Measurements from ENCODE around the gene TMEM231. TPM values are rescaled to one million over a fixed set of nuclear protein-coding genes. Genes with fewer than 3 reads are reported as not detected.
"Not testable (repeated sequence)": the region's sequence is repeated elsewhere in the genome, so short reads cannot be mapped to it uniquely, and the experiment has no call there.

Gene TMEM231
- total RNA-seq, 2 donors from 2014 or later, result 5.3 to 7.5 TPM

- no peaks in the 10 kb centered on the region for H3K9me3 ChIP-seq (ENCODE audit: control insufficient read depth, low read length, poor library complexity, severe bottlenecking)
- DNase-seq, result no peak
- ATAC-seq, result no peak
- Mint-ChIP-seq H3K27ac (no peak overlapping the region), H3K27me3 (peaks cover 5% of the 10 kb centered on the region), H3K36me3 (ENCODE audit: low read depth) (no peaks in the 10 kb centered on the region), H3K4me3 (no peak overlapping the region), H3K4me1 (no peaks in the 10 kb centered on the region)
Observed at GRCh38 chr16:75535211-75535843, 20.7 kb downstream of the TMEM231 start.

- ATAC-seq (no peak), DNase-seq (no peak)
- no peaks in the 10 kb centered on the region for H3K9me3 ChIP-seq (ENCODE audit: control insufficient read depth, low read length, poor library complexity, severe bottlenecking)
- no peaks in the 10 kb centered on the region for H3K36me3 Mint-ChIP-seq (ENCODE audit: low read depth)
- H3K27ac Mint-ChIP-seq, result no peak overlapping the region
- peaks cover 5% of the 10 kb centered on the region for H3K27me3 Mint-ChIP-seq
- H3K4me3 Mint-ChIP-seq, result no peak overlapping the region
- no peaks in the 10 kb centered on the region for H3K4me1 Mint-ChIP-seq
Observed at GRCh38 chr16:75534560-75535205, 21.4 kb downstream of the TMEM231 start.

GRCh38 chr16:75532791-75533190 lies 23.3 kb downstream of the TMEM231 start:
- H3K9me3 ChIP-seq (ENCODE audit: control insufficient read depth, low read length, poor library complexity, severe bottlenecking), result no peaks in the 10 kb centered on the region
- Mint-ChIP-seq H3K27ac (no peak overlapping the region), H3K27me3 (peaks cover 5% of the 10 kb centered on the region), H3K36me3 (ENCODE audit: low read depth) (no peaks in the 10 kb centered on the region), H3K4me3 (no peak overlapping the region), H3K4me1 (no peaks in the 10 kb centered on the region)
- DNase-seq (no peak), ATAC-seq (no peak)

GRCh38 chr16:75532142-75532765 lies 23.8 kb downstream of the TMEM231 start:
- H3K9me3 ChIP-seq (ENCODE audit: control insufficient read depth, low read length, poor library complexity, severe bottlenecking), result no peaks in the 10 kb centered on the region
- H3K36me3 Mint-ChIP-seq (ENCODE audit: low read depth), result no peaks in the 10 kb centered on the region
- H3K4me3 Mint-ChIP-seq, result no peak overlapping the region
- H3K27ac Mint-ChIP-seq, result no peak overlapping the region
- peaks cover 5% of the 10 kb centered on the region for H3K27me3 Mint-ChIP-seq
- H3K4me1 Mint-ChIP-seq, result no peaks in the 10 kb centered on the region
- ATAC-seq, result no peak
- no peak for DNase-seq

GRCh38 chr16:75529959-75530358 lies 26.1 kb downstream of the TMEM231 start:
- peaks cover 5% of the 10 kb centered on the region for H3K27me3 Mint-ChIP-seq
- ATAC-seq, result no peak

GRCh38 chr16:75529056-75529905 lies 26.8 kb downstream of the TMEM231 start:
- no peak overlapping the region for H3K27ac Mint-ChIP-seq
- no peaks in the 10 kb centered on the region for H3K36me3 Mint-ChIP-seq (ENCODE audit: low read depth)
- no peak for DNase-seq
- no peaks in the 10 kb centered on the region for H3K4me1 Mint-ChIP-seq
- peaks cover 5% of the 10 kb centered on the region for H3K27me3 Mint-ChIP-seq
- no peak overlapping the region for H3K4me3 Mint-ChIP-seq
- ATAC-seq, result no peak
- no peaks in the 10 kb centered on the region for H3K9me3 ChIP-seq (ENCODE audit: control insufficient read depth, low read length, poor library complexity, severe bottlenecking)

More at GRCh38 chr16:75529959-75530358, 26.1 kb downstream of the TMEM231 start:
- H3K4me3 Mint-ChIP-seq, result no peak overlapping the region
- no peak overlapping the region for H3K27ac Mint-ChIP-seq
- no peaks in the 10 kb centered on the region for H3K9me3 ChIP-seq (ENCODE audit: control insufficient read depth, low read length, poor library complexity, severe bottlenecking)
- no peak for DNase-seq
- H3K4me1 Mint-ChIP-seq, result no peaks in the 10 kb centered on the region
- H3K36me3 Mint-ChIP-seq (ENCODE audit: low read depth), result no peaks in the 10 kb centered on the region

- Mint-ChIP-seq H3K4me3 (no peak overlapping the region), H3K4me1 (no peaks in the 10 kb centered on the region), H3K27me3 (peaks cover 5% of the 10 kb centered on the region), H3K27ac (no peak overlapping the region), H3K36me3 (ENCODE audit: low read depth) (no peaks in the 10 kb centered on the region)
- no peaks in the 10 kb centered on the region for H3K9me3 ChIP-seq (ENCODE audit: control insufficient read depth, low read length, poor library complexity, severe bottlenecking)
- ATAC-seq (no peak), DNase-seq (no peak)
Observed at GRCh38 chr16:75527825-75528299, 28.2 kb downstream of the TMEM231 start.

- Mint-ChIP-seq H3K27ac (no peak overlapping the region), H3K27me3 (no peaks in the 10 kb centered on the region), H3K4me1 (peaks cover 1% of the 10 kb centered on the region), H3K36me3 (ENCODE audit: low read depth) (no peaks in the 10 kb centered on the region), H3K4me3 (no peak overlapping the region)
- DNase-seq, result no peak
- no peaks in the 10 kb centered on the region for H3K9me3 ChIP-seq (ENCODE audit: control insufficient read depth, low read length, poor library complexity, severe bottlenecking)
- ATAC-seq, result no peak
Observed at GRCh38 chr16:75526032-75526790, 29.8 kb downstream of the TMEM231 start.

GRCh38 chr16:75519175-75519574 lies 36.9 kb downstream of the TMEM231 start:
- peaks cover 12% of the 10 kb centered on the region for H3K4me1 Mint-ChIP-seq

GRCh38 chr16:75516189-75516966 lies 39.7 kb downstream of the TMEM231 start:
- peak; percentile 39 for ATAC-seq
- Mint-ChIP-seq H3K27ac (peak overlapping the region; percentile 90), H3K4me1 (peaks cover 12% of the 10 kb centered on the region), H3K4me3 (peak overlapping the region; percentile 98)
- peak in 2 of 3 donors; percentile 10 to 18 for DNase-seq
- H3K27me3 Mint-ChIP-seq; H3K9me3 ChIP-seq (ENCODE audit: control insufficient read depth, low read length, poor library complexity, severe bottlenecking); H3K36me3 Mint-ChIP-seq (ENCODE audit: low read depth): not testable (repeated sequence)

More at GRCh38 chr16:75519175-75519574, 36.9 kb downstream of the TMEM231 start:
- DNase-seq, result no peak
- H3K36me3 Mint-ChIP-seq (ENCODE audit: low read depth), result no peaks in the 10 kb centered on the region
- H3K9me3 ChIP-seq (ENCODE audit: control insufficient read depth, low read length, poor library complexity, severe bottlenecking), result no peaks in the 10 kb centered on the region
- ATAC-seq, result no peak
- H3K27ac Mint-ChIP-seq, result no peak overlapping the region
- H3K4me3 Mint-ChIP-seq, result no peak overlapping the region
- H3K27me3 Mint-ChIP-seq, result no peaks in the 10 kb centered on the region

GRCh38 chr16:75514296-75514695 lies 41.8 kb downstream of the TMEM231 start:
- H3K36me3 Mint-ChIP-seq (ENCODE audit: low read depth), result no peaks in the 10 kb centered on the region
- DNase-seq (no peak), ATAC-seq (no peak)
- no peaks in the 10 kb centered on the region for H3K27me3 Mint-ChIP-seq
- H3K27ac Mint-ChIP-seq, result no peak overlapping the region
- no peaks in the 10 kb centered on the region for H3K9me3 ChIP-seq (ENCODE audit: control insufficient read depth, low read length, poor library complexity, severe bottlenecking)
- peaks cover 9% of the 10 kb centered on the region for H3K4me1 Mint-ChIP-seq
- no peak overlapping the region for H3K4me3 Mint-ChIP-seq

GRCh38 chr16:75506574-75506973 lies 49.5 kb downstream of the TMEM231 start:
- H3K36me3 Mint-ChIP-seq (ENCODE audit: low read depth), result no peaks in the 10 kb centered on the region
- no peak for ATAC-seq
- H3K4me3 Mint-ChIP-seq, result no peak overlapping the region
- H3K27me3 Mint-ChIP-seq, result peaks cover 37% of the 10 kb centered on the region
- H3K27ac Mint-ChIP-seq, result no peak overlapping the region
- no peaks in the 10 kb centered on the region for H3K9me3 ChIP-seq (ENCODE audit: control insufficient read depth, low read length, poor library complexity, severe bottlenecking)
- peaks cover 4% of the 10 kb centered on the region for H3K4me1 Mint-ChIP-seq
- no peak for DNase-seq

Data from T-helper 17 cell (primary cell).